ENCODE results near the gene TCP10L.
"Not testable (repeated sequence)": the region's sequence is repeated elsewhere in the genome, so short reads cannot be mapped to it uniquely, and the experiment has no call there.

Gene TCP10L

GRCh38 chr21:32549886-32550285 lies 35.4 kb downstream of the TCP10L start:
- DNase-seq: no peak

- no peak for DNase-seq
Measured at GRCh38 chr21:32549440-32549839, 35.9 kb downstream of the TCP10L start.

GRCh38 chr21:32548978-32549377 lies 36.3 kb downstream of the TCP10L start:
- no peak for DNase-seq

GRCh38 chr21:32547018-32547417 lies 38.3 kb downstream of the TCP10L start:
- no peak for DNase-seq

GRCh38 chr21:32545948-32546441 lies 39.3 kb downstream of the TCP10L start:
- DNase-seq: no peak

GRCh38 chr21:32544697-32545096 lies 40.6 kb downstream of the TCP10L start:
- no peak for DNase-seq

GRCh38 chr21:32543975-32544374 lies 41.3 kb downstream of the TCP10L start:
- no peak for DNase-seq

- not testable (repeated sequence) for DNase-seq
Measured at GRCh38 chr21:32543056-32543455, 42.3 kb downstream of the TCP10L start.

GRCh38 chr21:32539378-32539777 lies 45.9 kb downstream of the TCP10L start:
- no peak for DNase-seq

GRCh38 chr21:32538147-32538792 lies 47.1 kb downstream of the TCP10L start:
- DNase-seq: no peak

GRCh38 chr21:32537569-32537881 lies 47.8 kb downstream of the TCP10L start:
- no peak for DNase-seq

- DNase-seq: no peak
Measured at GRCh38 chr21:32535612-32536011, 49.7 kb downstream of the TCP10L start.

- no peak for DNase-seq
Measured at GRCh38 chr21:32534113-32534512, 51.2 kb downstream of the TCP10L start.

- DNase-seq: no peak
Measured at GRCh38 chr21:32533611-32534010, 51.7 kb downstream of the TCP10L start.

- DNase-seq: no peak
Measured at GRCh38 chr21:32533053-32533452, 52.3 kb downstream of the TCP10L start.

- DNase-seq: no peak
Measured at GRCh38 chr21:32532636-32533035, 52.7 kb downstream of the TCP10L start.

GRCh38 chr21:32531561-32531960 lies 53.8 kb downstream of the TCP10L start:
- DNase-seq: not testable (repeated sequence)

GRCh38 chr21:32530809-32531208 lies 54.5 kb downstream of the TCP10L start:
- DNase-seq: not testable (repeated sequence)

- DNase-seq: no peak
Measured at GRCh38 chr21:32529679-32530078, 55.6 kb downstream of the TCP10L start.

GRCh38 chr21:32525282-32525681 lies 60.0 kb downstream of the TCP10L start:
- DNase-seq: no peak

GRCh38 chr21:32523988-32524719 lies 61.2 kb downstream of the TCP10L start:
- DNase-seq: no peak

All from activated CD4-positive, alpha-beta T cell treated with anti-CD3 and anti-CD28 coated beads, Interleukin-10, Interleukin-2, amounts not matched to agents 100 ng/mL and 50 ng/mL, durations not matched to agents 16 hours and 8 hours (primary cell).